K562 (cell line): ENCODE measurements around the gene ASIP. TPM values are rescaled to one million over a fixed set of nuclear protein-coding genes. Genes with fewer than 3 reads are reported as not detected.

Source experiments
- BRF2 ChIP-seq: IDR thresholded peaks from 3 replicates; pipeline ENCODE4 v1.6.1; 2011; ENCODE audit warnings: borderline replicate concordance, mild to moderate bottlenecking; ENCODE audit not compliant: insufficient read length, insufficient read depth
- CBX1 ChIP-seq: sonication (generic); IDR thresholded peaks from 2 replicates; pipeline ENCODE4 v1.6.1; 2016; ENCODE audit warnings: antibody characterized with exemption, low read depth, mild to moderate bottlenecking
- CEBPB ChIP-seq: fragments of 450-650 bp; IDR thresholded peaks from 2 replicates; pipeline ENCODE4 v1.6.1; 2016; ENCODE audit warnings: missing genetic modification characterization, missing compliant biosample characterization
- CHCHD3 ChIP-seq: fragments of 250-450 bp; sonication (Bioruptor Pico); IDR thresholded peaks from 2 replicates; pipeline ENCODE4 v2.1.2; 2022; ENCODE audit warnings: mild to moderate bottlenecking
- CLOCK ChIP-seq: fragments of 250-450 bp; sonication (Bioruptor Pico); IDR thresholded peaks from 2 replicates; pipeline ENCODE4 v1.4.0; 2020; ENCODE audit warnings: mild to moderate bottlenecking, moderate library complexity, borderline replicate concordance
- EGR1 ChIP-seq: fragments of 450-650 bp; conservative IDR thresholded peaks from 2 replicates; pipeline ENCODE4 v1.6.1; 2017; ENCODE audit warnings: mild to moderate bottlenecking
- GTF2A2 ChIP-seq: IDR thresholded peaks from 2 replicates; pipeline ENCODE4 v1.6.1; 2016; ENCODE audit warnings: mild to moderate bottlenecking, missing genetic modification characterization, missing compliant biosample characterization
- HNRNPLL ChIP-seq: fragments of 200-400 bp; formaldehyde crosslinking; IDR thresholded peaks from 2 replicates; pipeline ENCODE4 v1.6.1; 2017; ENCODE audit warnings: low read length, low read depth, mild to moderate bottlenecking; ENCODE audit not compliant: poor library complexity, severe bottlenecking
- HNRNPUL1 ChIP-seq: fragments of 200-400 bp; formaldehyde crosslinking; IDR thresholded peaks from 2 replicates; pipeline ENCODE4 v1.6.1; 2017; ENCODE audit warnings: low read length
- KAT7 ChIP-seq: sonication (generic); formaldehyde crosslinking; IDR thresholded peaks from 2 replicates; pipeline ENCODE4 v1.8.0; 2022; ENCODE audit warnings: missing genetic modification reagents, mild to moderate bottlenecking, borderline replicate concordance
- MECOM ChIP-seq: fragments of 250-450 bp; sonication (Bioruptor Pico); IDR thresholded peaks from 2 replicates; pipeline ENCODE4 v1.8.0; 2022; ENCODE audit warnings: inconsistent platforms
- NFIX ChIP-seq: fragments of 250-450 bp; sonication (Bioruptor Pico); IDR thresholded peaks from 2 replicates; pipeline ENCODE4 v1.4.0; 2020; ENCODE audit warnings: low read depth, mild to moderate bottlenecking, moderate library complexity
- RBM25 ChIP-seq: fragments of 200-400 bp; formaldehyde crosslinking; IDR thresholded peaks from 2 replicates; pipeline ENCODE4 v1.6.1; 2018; ENCODE audit warnings: low read length, low read depth, moderate library complexity; ENCODE audit not compliant: severe bottlenecking
- RHOXF2B ChIP-seq: fragments of 250-450 bp; sonication (Bioruptor Pico); conservative IDR thresholded peaks from 2 replicates; pipeline ENCODE4 v1.5.1; 2021
- SMARCA5 ChIP-seq: fragments of 450-650 bp; IDR thresholded peaks from 2 replicates; pipeline ENCODE4 v1.6.1; 2016
- SMARCC2 ChIP-seq: fragments of 450-650 bp; IDR thresholded peaks from 2 replicates; pipeline ENCODE4 v1.6.1; 2017; ENCODE audit warnings: antibody characterized with exemption, moderate library complexity, mild to moderate bottlenecking, low read depth
- SMARCE1 ChIP-seq: fragments of 450-650 bp; IDR thresholded peaks from 2 replicates; pipeline ENCODE4 v1.7.1; 2016; ENCODE audit warnings: mild to moderate bottlenecking
- SNIP1 ChIP-seq: fragments of 450-650 bp; IDR thresholded peaks from 2 replicates; pipeline ENCODE4 v1.7.1; 2017; ENCODE audit warnings: low read depth, mild to moderate bottlenecking
- TBL1XR1 ChIP-seq, 2 experiments: IDR thresholded peaks; 2 replicates each; pipeline ENCODE4 v1.6.1; 2012; ENCODE audit warnings: improper control_type of control experiment in 2 of 2, low read length in 2 of 2, mild to moderate bottlenecking in 1 of 2
- ZBTB7A ChIP-seq: IDR thresholded peaks from 2 replicates; pipeline ENCODE4 v1.6.1; 2011; ENCODE audit warnings: low read depth, mild to moderate bottlenecking, low read length, moderate library complexity, borderline replicate concordance; ENCODE audit not compliant: control insufficient read depth
- ZBTB9 ChIP-seq: fragments of 450-650 bp; formaldehyde crosslinking; IDR thresholded peaks from 2 replicates; pipeline ENCODE4 v1.4.0; 2020; ENCODE audit warnings: mild to moderate bottlenecking, moderate library complexity
- ZNF785 ChIP-seq: fragments of 250-450 bp; sonication (Bioruptor Pico); IDR thresholded peaks from 2 replicates; pipeline ENCODE4 v1.4.0; 2020; ENCODE audit warnings: mild to moderate bottlenecking
- polyA plus RNA-seq, 8 experiments: library from polyadenylated mRNA; depleted of rRNA in 4 of 8; stranded (reverse) in 5 of 8; unstranded in 3 of 8; fragments of >200 nt; fragmentation: Nextera tagmentation in 2 of 8; fragmentation: Illumina TruSeq in 1 of 8; extraction: Ambion mirVana in 2 of 8; extraction: Trizol in 1 of 8; gene quantifications; 2 replicates each; pipeline versions ENCODE4 v1.2.1 to v1.2.3, GENCODE V29; 2011 to 2014; ENCODE audit warnings: inconsistent platforms in 1 of 8, missing spikeins in 1 of 8
- total RNA-seq, 7 experiments: library from RNA; depleted of rRNA in 6 of 7; stranded (reverse); fragments of >200 nt in 6 of 7; fragmentation: Illumina TruSeq in 2 of 7; extraction: Trizol in 2 of 7; gene quantifications; 2 replicates each; pipeline versions ENCODE4 v1.2.1 to v1.2.3, GENCODE V29; 2011 to 2021; ENCODE audit warnings: low replicate concordance in 1 of 7
- TF ChIP-seq, protein P1 (sequence below): fragments of 250-450 bp; sonication (Bioruptor Pico); IDR thresholded peaks from 2 replicates; pipeline ENCODE4 v1.8.0; 2021; ENCODE audit warnings: moderate library complexity, mild to moderate bottlenecking, inconsistent platforms
- TF ChIP-seq, protein P2 (sequence below), 2 experiments: fragments of 450-650 bp; IDR thresholded peaks; 2 replicates each; pipeline ENCODE4 v1.6.1; 2016

ASIP gene
- total and polyA plus RNA-seq, 9 of the 15 experiments (the other 6 are each of a cell fraction or from before 2014, with no cell fraction given) = not detected

GRCh38 chr20:34215711-34216381 is 25.4 kb upstream of the ASIP start (continued):
- TF ChIP-seq CLOCK (CRISPR knock-in tag) (no peak), CEBPB (tag) (no peak), HNRNPLL (peak; percentile 82), HNRNPUL1 (no peak), CBX1 (no peak), BRF2 (no peak), SNIP1 (no peak), NFIX (no peak), GTF2A2 (tag) (no peak), EGR1 (peak; percentile 41; the same call in 1 of the 2 replicates), SMARCE1 (0 out of 2 replicates have a peak, but pooled peaks have one; percentile 22), RHOXF2B (CRISPR knock-in tag) (no peak), TBL1XR1 (IDR thresholded peaks at IDR 0.05; ENCODE audit: low read length in 2 of 2) (no peak), ZNF785 (no peak), RBM25 (no peak), SMARCC2 (no peak), MECOM (CRISPR knock-in tag) (no peak), ZBTB7A (no peak), ZBTB9 (CRISPR knock-in tag) (no peak), CHCHD3 (CRISPR knock-in tag) (no peak), KAT7 (CRISPR knock-in tag) (no peak), SMARCA5 (no peak)
- TF ChIP-seq, protein P1, sequence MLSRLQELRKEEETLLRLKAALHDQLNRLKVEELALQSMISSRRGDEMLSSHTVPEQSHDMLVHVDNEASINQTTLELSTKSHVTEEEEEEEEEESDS (CRISPR knock-in tag) = no peak
- TF ChIP-seq, protein P2, sequence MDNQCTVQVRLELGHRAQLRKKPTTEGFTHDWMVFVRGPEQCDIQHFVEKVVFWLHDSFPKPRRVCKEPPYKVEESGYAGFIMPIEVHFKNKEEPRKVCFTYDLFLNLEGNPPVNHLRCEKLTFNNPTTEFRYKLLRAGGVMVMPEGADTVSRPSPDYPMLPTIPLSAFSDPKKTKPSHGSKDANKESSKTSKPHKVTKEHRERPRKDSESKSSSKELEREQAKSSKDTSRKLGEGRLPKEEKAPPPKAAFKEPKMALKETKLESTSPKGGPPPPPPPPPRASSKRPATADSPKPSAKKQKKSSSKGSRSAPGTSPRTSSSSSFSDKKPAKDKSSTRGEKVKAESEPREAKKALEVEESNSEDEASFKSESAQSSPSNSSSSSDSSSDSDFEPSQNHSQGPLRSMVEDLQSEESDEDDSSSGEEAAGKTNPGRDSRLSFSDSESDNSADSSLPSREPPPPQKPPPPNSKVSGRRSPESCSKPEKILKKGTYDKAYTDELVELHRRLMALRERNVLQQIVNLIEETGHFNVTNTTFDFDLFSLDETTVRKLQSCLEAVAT (IDR thresholded peaks at IDR 0.05) = no peak
